GM12878 (cell line): ENCODE data around the gene RAB4B. TPM values are rescaled to one million over a fixed set of nuclear protein-coding genes. Genes with fewer than 3 reads are reported as not detected.

Experiments
- ATAC-seq: fragments of 200-7000 bp; cut with Tn5 transposase; 3 replicates; pipeline ENCODE4 v1.9.1; 2020; ENCODE audit warnings: mild to moderate bottlenecking, moderate library complexity
- BruUV-seq: library from RNA; stranded (reverse); fragments of 400-500 nt; replicated peaks from 2 replicates; lab custom pipeline; 2021; lab: Mats Ljungman, UMichigan
- CTCF ChIA-PET: fragments of 300-600 bp; sonication (Branson Sonifier 250); formaldehyde crosslinking; extraction: SDS; loops from one replicate; lab custom pipeline; 2021; ENCODE audit warnings: inconsistent platforms; lab: Yijun Ruan, JAX
- POLR2A ChIA-PET: fragments of 350-600 bp; formaldehyde crosslinking; extraction: SDS; loops from one replicate; lab custom pipeline; 2021; ENCODE audit warnings: inconsistent platforms; lab: Charles Lee
- RAD21 ChIA-PET: fragments of 300-600 bp; sonication (Branson Sonifier 250); formaldehyde crosslinking; loops from one replicate; lab custom pipeline; 2023; ENCODE audit warnings: antibody characterized with exemption; ENCODE audit not compliant: unreplicated experiment; lab: Charles Lee
- SMC1A ChIA-PET: fragments of 300-600 bp; sonication (Branson Sonifier 250); formaldehyde crosslinking; loops from one replicate; lab custom pipeline; 2023; ENCODE audit not compliant: unreplicated experiment, uncharacterized antibody; lab: Charles Lee
- DNase-seq: peaks from one replicate; pipeline ENCODE4 v3.0.0-alpha.2; 2011; ENCODE audit warnings: low read depth, low spot score
- FAIRE-seq: peaks from 3 replicates; lab custom pipeline; 2011; peaks lifted over from hg19 to GRCh38; lab: Jason Lieb, UNC
- H2AFZ ChIP-seq: 2 replicates; pipeline ENCODE4 v1.6.0; 2011; ENCODE audit warnings: low read depth, low read length, control low read depth; ENCODE audit not compliant: control insufficient read depth
- H3K27ac ChIP-seq: 2 replicates; pipeline ENCODE4 v1.5.1; 2011; ENCODE audit warnings: control low read depth; ENCODE audit not compliant: control insufficient read depth, insufficient read depth
- H3K27me3 ChIP-seq, 2 experiments: replicated peaks in 1 of 2; 2 replicates each; pipeline versions ENCODE4 v1.6.0 to v1.6.1; 2011; ENCODE audit warnings: low read length in 1 of 2; ENCODE audit not compliant: control insufficient read depth in 2 of 2, insufficient read depth in 2 of 2
- H3K36me3 ChIP-seq, 2 experiments: 2 replicates each; pipeline ENCODE4 v1.5.1; 2011; ENCODE audit warnings: low read length in 1 of 2; ENCODE audit not compliant: control insufficient read depth in 2 of 2, insufficient read depth in 2 of 2
- H3K4me1 ChIP-seq: 2 replicates; pipeline ENCODE4 v1.6.1; 2011; ENCODE audit warnings: mild to moderate bottlenecking, low read length, moderate library complexity, mixed read lengths; ENCODE audit not compliant: control insufficient read depth, insufficient read depth
- H3K4me2 ChIP-seq: 2 replicates; pipeline ENCODE4 v1.6.0; 2011; ENCODE audit warnings: control low read depth; ENCODE audit not compliant: control insufficient read depth, insufficient read depth
- H3K4me3 ChIP-seq: fragments of 200-600 bp; sonication (generic); 2 replicates; pipeline ENCODE4 v1.5.1; 2016
- H3K79me2 ChIP-seq: 2 replicates; pipeline ENCODE4 v1.6.0; 2011; ENCODE audit warnings: low read length; ENCODE audit not compliant: control insufficient read depth, insufficient read depth
- H3K9ac ChIP-seq: 2 replicates; pipeline ENCODE4 v1.8.0; 2011; ENCODE audit warnings: low read length, control low read depth, mixed read lengths; ENCODE audit not compliant: control insufficient read depth, insufficient read depth
- H3K9me3 ChIP-seq: replicated peaks from 3 replicates; pipeline ENCODE4 v1.5.1; 2011; ENCODE audit warnings: mild to moderate bottlenecking, low read length; ENCODE audit not compliant: control insufficient read depth, insufficient read depth
- H4K20me1 ChIP-seq: 2 replicates; pipeline ENCODE4 v1.6.0; 2011; ENCODE audit not compliant: control insufficient read depth, insufficient read depth
- CEBPZ ChIP-seq: fragments of 150-350 bp; IDR thresholded peaks from 2 replicates; pipeline ENCODE4 v1.6.1; 2016; ENCODE audit warnings: low read depth, low read length
- POLR2A ChIP-seq: IDR thresholded peaks from 2 replicates; pipeline ENCODE4 v1.6.1; 2011; ENCODE audit warnings: low read depth, mild to moderate bottlenecking, low read length
- SPI1 ChIP-seq: IDR thresholded peaks from 2 replicates; pipeline ENCODE4 v1.6.1; 2011; ENCODE audit warnings: low read depth, mild to moderate bottlenecking, low read length, moderate library complexity, borderline replicate concordance; ENCODE audit not compliant: insufficient read depth
- WGBS: methylation state at CpG from one replicate; pipeline ENCODE4 v1.1.6; 2016; ENCODE audit warnings: low lambda C conversion rate; ENCODE audit not compliant: insufficient replicate concordance, insufficient coverage; ENCODE audit errors: missing lambda C conversion rate; 5-methylcytosine and 5-hydroxymethylcytosine counted together
- in situ Hi-C: fragments of 300-500 bp; cut with MboI; formaldehyde crosslinking; loops from 9 replicates; pipeline ENCODE4 v1.14.3; 2018; ENCODE audit warnings: mixed read lengths
- intact Hi-C: fragments of 100-400 bp; cut with micrococcal nuclease; formaldehyde crosslinking; loops from one replicate; pipeline ENCODE4 v1.14.2; 2022; ENCODE audit not compliant: unreplicated experiment
- polyA plus RNA-seq, 11 experiments: library from polyadenylated mRNA; depleted of rRNA in 4 of 11; unstranded in 6 of 11; stranded (reverse) in 5 of 11; fragments of >200 nt; fragmentation: Nextera tagmentation in 4 of 11; fragmentation: Illumina TruSeq in 1 of 11; extraction: Ambion mirVana in 4 of 11; extraction: Trizol in 1 of 11; gene quantifications; 1 replicate in 1 of 11; 2 replicates in 10 of 11; pipeline versions ENCODE4 v1.2.1 to v1.2.3, GENCODE V29; 2011 to 2016; ENCODE audit warnings: inconsistent platforms in 2 of 11, missing spikeins in 2 of 11, low read depth in 1 of 11
- total RNA-seq, 4 experiments: library from RNA; depleted of rRNA in 3 of 4; stranded (reverse); fragments of >200 nt in 3 of 4; fragmentation: Illumina TruSeq in 1 of 4; extraction: Trizol in 1 of 4; gene quantifications; 2 replicates each; pipeline versions ENCODE4 v1.2.1 to v1.2.3, GENCODE V29; 2013 to 2021
- TF ChIP-seq, protein P1 (sequence below), 3 experiments: IDR thresholded peaks in 2 of 3; conservative IDR thresholded peaks in 1 of 3; 2 replicates each; pipeline ENCODE4 v1.5.1; 2011; ENCODE audit warnings: low read depth in 3 of 3, low read length in 3 of 3, mild to moderate bottlenecking in 3 of 3, control low read depth in 2 of 3, moderate library complexity in 2 of 3, inconsistent platforms in 1 of 3, mixed read lengths in 1 of 3; ENCODE audit not compliant: control insufficient read depth in 2 of 3, insufficient read depth in 1 of 3; ENCODE audit errors: extremely low read depth in 1 of 3
- TF ChIP-seq, protein P2 (sequence below): fragments of 450-650 bp; IDR thresholded peaks from 2 replicates; pipeline ENCODE4 v1.6.1; 2017; ENCODE audit warnings: mild to moderate bottlenecking

RAB4B gene
- total and polyA plus RNA-seq, 10 of the 15 experiments (the other 5 are each of a cell fraction or from before 2014, with no cell fraction given) = 0.60 to 51.5 (median 27.7) TPM

DNA sequence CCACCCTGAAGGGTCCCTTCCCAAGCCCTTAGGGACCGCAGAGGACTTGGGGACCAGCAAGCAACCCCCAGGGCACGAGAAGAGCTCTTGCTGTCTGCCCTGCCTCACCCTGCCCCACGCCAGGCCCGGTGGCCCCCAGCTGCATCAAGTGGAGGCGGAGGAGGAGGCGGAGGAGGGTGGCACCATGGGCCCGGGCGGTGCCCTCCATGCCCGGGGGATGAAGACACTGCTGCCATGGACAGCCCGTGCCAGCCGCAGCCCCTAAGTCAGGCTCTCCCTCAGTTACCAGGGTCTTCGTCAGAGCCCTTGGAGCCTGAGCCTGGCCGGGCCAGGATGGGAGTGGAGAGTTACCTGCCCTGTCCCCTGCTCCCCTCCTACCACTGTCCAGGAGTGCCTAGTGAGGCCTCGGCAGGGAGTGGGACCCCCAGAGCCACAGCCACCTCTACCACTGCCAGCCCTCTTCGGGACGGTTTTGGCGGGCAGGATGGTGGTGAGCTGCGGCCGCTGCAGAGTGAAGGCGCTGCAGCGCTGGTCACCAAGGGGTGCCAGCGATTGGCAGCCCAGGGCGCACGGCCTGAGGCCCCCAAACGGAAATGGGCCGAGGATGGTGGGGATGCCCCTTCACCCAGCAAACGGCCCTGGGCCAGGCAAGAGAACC lies 22.4 kb downstream of the RAB4B start:
- Histone ChIP-seq H3K9me3 (no peaks in the 10 kb centered on the region), H3K27ac (peak overlapping the region; percentile 91), H3K4me3 (peak overlapping the region; percentile 98), H3K4me2 (peak overlapping the region; percentile 88), H3K27me3 (no peaks in the 10 kb centered on the region), H3K4me1 (peaks cover 53% of the 10 kb centered on the region), H3K36me3 (peaks cover 7 to 13% of the 10 kb centered on the region in 2 experiments; a peak in 3 of 4 replicates), H3K79me2 (peaks cover 57% of the 10 kb centered on the region), H4K20me1 (peaks cover 15% of the 10 kb centered on the region), H2AFZ (no peak overlapping the region), H3K9ac (peak overlapping the region; percentile 84)
- TF ChIP-seq SPI1 (no peak), CEBPZ (no peak), POLR2A (0 out of 2 replicates have a peak, but pooled peaks have one; percentile 22)
- TF ChIP-seq, protein P1, sequence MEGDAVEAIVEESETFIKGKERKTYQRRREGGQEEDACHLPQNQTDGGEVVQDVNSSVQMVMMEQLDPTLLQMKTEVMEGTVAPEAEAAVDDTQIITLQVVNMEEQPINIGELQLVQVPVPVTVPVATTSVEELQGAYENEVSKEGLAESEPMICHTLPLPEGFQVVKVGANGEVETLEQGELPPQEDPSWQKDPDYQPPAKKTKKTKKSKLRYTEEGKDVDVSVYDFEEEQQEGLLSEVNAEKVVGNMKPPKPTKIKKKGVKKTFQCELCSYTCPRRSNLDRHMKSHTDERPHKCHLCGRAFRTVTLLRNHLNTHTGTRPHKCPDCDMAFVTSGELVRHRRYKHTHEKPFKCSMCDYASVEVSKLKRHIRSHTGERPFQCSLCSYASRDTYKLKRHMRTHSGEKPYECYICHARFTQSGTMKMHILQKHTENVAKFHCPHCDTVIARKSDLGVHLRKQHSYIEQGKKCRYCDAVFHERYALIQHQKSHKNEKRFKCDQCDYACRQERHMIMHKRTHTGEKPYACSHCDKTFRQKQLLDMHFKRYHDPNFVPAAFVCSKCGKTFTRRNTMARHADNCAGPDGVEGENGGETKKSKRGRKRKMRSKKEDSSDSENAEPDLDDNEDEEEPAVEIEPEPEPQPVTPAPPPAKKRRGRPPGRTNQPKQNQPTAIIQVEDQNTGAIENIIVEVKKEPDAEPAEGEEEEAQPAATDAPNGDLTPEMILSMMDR (IDR thresholded peaks at IDR 0.05 in 2 of 3, conservative IDR thresholded peaks at IDR 0.05 in 1 of 3; ENCODE audit: control insufficient read depth in 2 of 3, extremely low read depth in 1 of 3, insufficient read depth in 1 of 3, low read depth in 3 of 3, low read length in 3 of 3) = no peak
- TF ChIP-seq, protein P2, sequence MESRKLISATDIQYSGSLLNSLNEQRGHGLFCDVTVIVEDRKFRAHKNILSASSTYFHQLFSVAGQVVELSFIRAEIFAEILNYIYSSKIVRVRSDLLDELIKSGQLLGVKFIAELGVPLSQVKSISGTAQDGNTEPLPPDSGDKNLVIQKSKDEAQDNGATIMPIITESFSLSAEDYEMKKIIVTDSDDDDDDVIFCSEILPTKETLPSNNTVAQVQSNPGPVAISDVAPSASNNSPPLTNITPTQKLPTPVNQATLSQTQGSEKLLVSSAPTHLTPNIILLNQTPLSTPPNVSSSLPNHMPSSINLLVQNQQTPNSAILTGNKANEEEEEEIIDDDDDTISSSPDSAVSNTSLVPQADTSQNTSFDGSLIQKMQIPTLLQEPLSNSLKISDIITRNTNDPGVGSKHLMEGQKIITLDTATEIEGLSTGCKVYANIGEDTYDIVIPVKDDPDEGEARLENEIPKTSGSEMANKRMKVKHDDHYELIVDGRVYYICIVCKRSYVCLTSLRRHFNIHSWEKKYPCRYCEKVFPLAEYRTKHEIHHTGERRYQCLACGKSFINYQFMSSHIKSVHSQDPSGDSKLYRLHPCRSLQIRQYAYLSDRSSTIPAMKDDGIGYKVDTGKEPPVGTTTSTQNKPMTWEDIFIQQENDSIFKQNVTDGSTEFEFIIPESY = no peak
- FAIRE-seq (no peak), DNase-seq (no peak), ATAC-seq (no peak)
- BruUV-seq = no TSS peak
- WGBS = 50% methylated on average over 25 of the region's 27 CpGs
- ChIA-PET CTCF (interaction anchor here (1.3 kb wide), 1 partner anchor 11 kb away, joined by 3 read pairs; no protein-coding TSS in a partner anchor), SMC1A (interaction anchor here (3.6 to 5.3 kb wide), 2 partner anchors 22 to 23 kb away, joined by 18 to 39 read pairs; partner anchors contain the start of gene RAB4B), RAD21 (interaction anchor here (1.2 to 1.6 kb wide), 3 partner anchors 23 to 50 kb away, joined by 5 to 8 read pairs (median 6); partner anchors contain the start of genes ACTMAP and RAB4B), POLR2A (interaction anchor here (0.5 to 1.4 kb wide), 5 partner anchors 23 to 360 kb away, joined by 3 to 8 read pairs (median 6); partner anchors contain the start of gene RAB4B)
- intact Hi-C loops = no loop called here
- in situ Hi-C loops = no loop called here
